CD4-positive, alpha-beta T cell treated with Interleukin-6 for 4 hours (primary cell): Measurements from ENCODE around the gene TPR.

ENCODE experiments used
- DNase-seq: peaks from one replicate; pipeline ENCODE4 v3.0.0-alpha.2; 2020; ENCODE audit warnings: mixed read lengths

The TPR gene

GRCh38 chr1:186286615-186287315 is 88.3 kb downstream of the TPR start:
- DNase-seq, result no peak

- DNase-seq, result no peak
Measured at GRCh38 chr1:186283374-186283773, 91.7 kb downstream of the TPR start.

- no peak for DNase-seq
Measured at GRCh38 chr1:186282466-186282865, 92.6 kb downstream of the TPR start.

- no peak for DNase-seq
Measured at GRCh38 chr1:186275822-186276221, 99.2 kb downstream of the TPR start.

- DNase-seq, result no peak
Measured at GRCh38 chr1:186272486-186272885, 102.6 kb downstream of the TPR start.

- DNase-seq, result no peak
Measured at GRCh38 chr1:186271032-186271431, 104.0 kb downstream of the TPR start.
